BJ (cell line): Measurements from ENCODE around the gene ZNF536. TPM values are rescaled to one million over a fixed set of nuclear protein-coding genes. Genes with fewer than 3 reads are reported as not detected.

Experiments used
- CTCF ChIA-PET: fragments of 350-600 bp; formaldehyde crosslinking; extraction: SDS; loops from one replicate; lab custom pipeline; 2021; ENCODE audit warnings: antibody characterized with exemption, inconsistent platforms; lab: Yijun Ruan, JAX
- POLR2A ChIA-PET: fragments of 300-600 bp; sonication (Branson Sonifier 250); formaldehyde crosslinking; extraction: SDS; loops from one replicate; lab custom pipeline; 2021; ENCODE audit warnings: antibody characterized with exemption; lab: Charles Lee
- DNase-seq: peaks from one replicate; pipeline ENCODE4 v3.0.0-alpha.2; 2011; ENCODE audit warnings: low read depth
- H3K27me3 ChIP-seq: 2 replicates; pipeline ENCODE4 v1.6.0; 2011; ENCODE audit warnings: low read length; ENCODE audit not compliant: control insufficient read depth, insufficient read depth
- H3K36me3 ChIP-seq: 2 replicates; pipeline ENCODE4 v1.5.1; 2011; ENCODE audit warnings: low read length; ENCODE audit not compliant: control insufficient read depth, insufficient read depth
- H3K4me3 ChIP-seq: 2 replicates; pipeline ENCODE4 v1.5.1; 2011; ENCODE audit warnings: low read depth, mild to moderate bottlenecking, control low read depth, low read length
- CTCF ChIP-seq: IDR thresholded peaks from 2 replicates; pipeline ENCODE4 v1.5.1; 2011; ENCODE audit warnings: low read depth, mild to moderate bottlenecking, control low read depth, inconsistent platforms, low read length, moderate library complexity; ENCODE audit not compliant: insufficient read depth
- polyA minus RNA-seq: library from RNA; depleted of rRNA, polyadenylated mRNA; stranded (reverse); fragments of >200 nt; gene quantifications from 2 replicates; pipeline ENCODE4 v1.2.3, GENCODE V29; 2011; rRNA and poly(A)+ RNA removed
- polyA plus RNA-seq: library from polyadenylated mRNA; depleted of rRNA; stranded (reverse); fragments of >200 nt; gene quantifications from 2 replicates; pipeline ENCODE4 v1.2.3, GENCODE V29; 2011; rRNA removed

ZNF536 gene
- polyA plus RNA-seq: not detected in 2 replicates
- not detected in 2 replicates for polyA minus RNA-seq

GRCh38 chr19:30371960-30372824 is at the start of gene ZNF536:
ZNF536 (plus strand) TSS chr19:30372384; CDS start chr19:30443563, 71,179 bp downstream.
- no peak for TF ChIP-seq CTCF
- H3K4me3 ChIP-seq: no peak within 1 kb of the TSS
- no peaks in the 10 kb centered on the region for H3K36me3 ChIP-seq
- ChIA-PET CTCF (no interaction called here), POLR2A (no interaction called here)
- H3K27me3 ChIP-seq: no peaks in the 10 kb centered on the region; the same call in 1 of the 2 replicates
- DNase-seq: no peak

GRCh38 chr19:30322641-30323320 is 49.4 kb upstream of the ZNF536 start:
- TF ChIP-seq CTCF: no peak
- POLR2A ChIA-PET: no interaction called here
- H3K36me3 ChIP-seq: no peaks in the 10 kb centered on the region

GRCh38 chr19:30323904-30324303 is 48.3 kb upstream of the ZNF536 start:
- ChIA-PET POLR2A (no interaction called here), CTCF (no interaction called here)
- TF ChIP-seq CTCF: no peak
- Histone ChIP-seq H3K36me3 (no peaks in the 10 kb centered on the region), H3K27me3 (no peaks in the 10 kb centered on the region), H3K4me3 (no peak overlapping the region)
- no peak for DNase-seq

More at GRCh38 chr19:30322641-30323320, 49.4 kb upstream of the ZNF536 start:
- CTCF ChIA-PET: no interaction called here
- no peak for DNase-seq
- Histone ChIP-seq H3K4me3 (no peak overlapping the region), H3K27me3 (no peaks in the 10 kb centered on the region)

- DNase-seq: no peak
- ChIA-PET POLR2A (no interaction called here), CTCF (no interaction called here)
- no peak for TF ChIP-seq CTCF
- Histone ChIP-seq H3K27me3 (no peaks in the 10 kb centered on the region), H3K36me3 (no peaks in the 10 kb centered on the region), H3K4me3 (no peak overlapping the region)
Observed at GRCh38 chr19:30324982-30325381, 47.2 kb upstream of the ZNF536 start.

GRCh38 chr19:30325676-30326392 is 46.4 kb upstream of the ZNF536 start:
- ChIA-PET CTCF (no interaction called here), POLR2A (no interaction called here)
- Histone ChIP-seq H3K4me3 (no peak overlapping the region), H3K27me3 (no peaks in the 10 kb centered on the region), H3K36me3 (no peaks in the 10 kb centered on the region)
- no peak for TF ChIP-seq CTCF
- no peak for DNase-seq
